HG03280 (cell line): Measurements from ENCODE around the gene MPP1.

Experiments used
- ATAC-seq: cut with Tn5 transposase; IDR thresholded peaks from one replicate; pipeline ENCODE4 v1.9.1; 2021; ENCODE audit warnings: mild to moderate bottlenecking, moderate library complexity; ENCODE audit not compliant: unreplicated experiment

The MPP1 gene

GRCh38 chrX:154775419-154776349 lies 29.6 kb downstream of the MPP1 start:
- no peak for ATAC-seq

GRCh38 chrX:154774622-154775021 lies 30.7 kb downstream of the MPP1 start:
- no peak for ATAC-seq

- ATAC-seq: peak; percentile 87
Measured at GRCh38 chrX:154762537-154763296, 42.6 kb downstream of the MPP1 start, which contains the start of gene DKC1. DKC1 (plus strand) TSS chrX:154762864; CDS start chrX:154762966, 102 bp downstream.

GRCh38 chrX:154761977-154762536 lies 43.2 kb downstream of the MPP1 start:
- no peak for ATAC-seq

GRCh38 chrX:154758696-154759095 lies 46.6 kb downstream of the MPP1 start:
- ATAC-seq: no peak

GRCh38 chrX:154751669-154752271 lies 53.5 kb downstream of the MPP1 start:
- ATAC-seq: no peak

GRCh38 chrX:154751203-154751668 lies 54.0 kb downstream of the MPP1 start:
- ATAC-seq: no peak

- peak; percentile 66 for ATAC-seq
Measured at GRCh38 chrX:154750301-154751202, 54.7 kb downstream of the MPP1 start, which contains the start of gene GAB3. GAB3 (minus strand) TSS chrX:154751077; CDS start chrX:154751025, 52 bp downstream.

- ATAC-seq: no peak
Measured at GRCh38 chrX:154749856-154750255, 55.4 kb downstream of the MPP1 start.

GRCh38 chrX:154748712-154749339 lies 56.5 kb downstream of the MPP1 start:
- no peak for ATAC-seq

- no peak for ATAC-seq
Measured at GRCh38 chrX:154742613-154743012, 62.7 kb downstream of the MPP1 start.

GRCh38 chrX:154739952-154740465 lies 65.3 kb downstream of the MPP1 start:
- no peak for ATAC-seq

GRCh38 chrX:154738011-154738738 lies 67.1 kb downstream of the MPP1 start:
- ATAC-seq: no peak

GRCh38 chrX:154737136-154737535 lies 68.1 kb downstream of the MPP1 start:
- no peak for ATAC-seq

GRCh38 chrX:154735695-154736393 lies 69.4 kb downstream of the MPP1 start:
- ATAC-seq: no peak

- no peak for ATAC-seq
Measured at GRCh38 chrX:154734061-154734781, 71.1 kb downstream of the MPP1 start.

GRCh38 chrX:154733066-154733425 lies 72.2 kb downstream of the MPP1 start:
- no peak for ATAC-seq
